NCI-H524 (cell line): ENCODE results near the gene SP6.

ENCODE experiments used
- DNase-seq, 2 experiments: peaks; one replicate each; lab custom pipeline; 2025; lab: John Stamatoyannopoulos, UW

The SP6 gene

GRCh38 chr17:47879776-47880454 is 29.0 kb upstream of the SP6 start:
- peak in 1 of 2 experiments; percentile 25 for DNase-seq

- DNase-seq = no peak
Measured at GRCh38 chr17:47879028-47879585, 28.1 kb upstream of the SP6 start.

DNA sequence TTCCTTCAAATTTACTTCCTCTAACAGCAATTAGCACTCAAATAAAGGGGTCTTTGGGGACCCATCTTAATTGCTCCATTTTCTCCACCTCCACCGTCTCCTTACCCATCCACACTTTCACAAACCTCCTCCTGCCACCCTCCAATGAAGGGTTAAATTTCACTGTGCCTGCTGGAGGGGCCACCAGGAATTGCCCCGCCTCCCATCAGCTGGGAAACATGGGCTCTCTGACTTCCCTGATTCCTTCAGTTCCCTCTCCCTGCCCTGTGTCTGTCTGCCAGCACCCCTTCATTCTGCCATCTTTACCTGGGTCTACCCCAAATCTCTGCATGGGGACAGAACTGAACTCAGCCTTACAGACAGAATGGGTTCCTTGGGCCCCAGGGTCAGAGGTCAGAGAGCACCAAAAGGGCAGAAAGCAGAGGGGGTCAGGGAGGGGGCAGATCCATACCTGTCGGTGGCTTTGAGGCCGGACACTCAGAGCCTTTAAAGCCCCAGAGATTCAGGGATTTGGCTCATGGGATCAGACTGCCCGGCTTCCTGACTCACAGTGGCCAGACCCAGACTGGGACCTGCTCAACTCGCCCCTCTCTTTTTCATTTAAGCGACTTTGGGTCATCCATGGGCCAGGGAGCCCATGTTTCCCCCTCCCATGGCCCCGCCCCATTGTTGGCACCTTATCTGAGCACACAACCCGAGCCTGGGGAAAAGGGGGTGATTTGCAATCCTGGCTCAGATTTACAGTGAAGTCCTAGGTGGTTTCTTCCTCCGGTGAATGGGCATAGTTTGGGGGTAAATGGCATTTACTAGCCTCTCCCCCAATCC is 27.5 kb upstream of the SP6 start:
- no peak for DNase-seq

- DNase-seq = no peak
Measured at GRCh38 chr17:47877368-47878034, 26.5 kb upstream of the SP6 start.

DNA sequence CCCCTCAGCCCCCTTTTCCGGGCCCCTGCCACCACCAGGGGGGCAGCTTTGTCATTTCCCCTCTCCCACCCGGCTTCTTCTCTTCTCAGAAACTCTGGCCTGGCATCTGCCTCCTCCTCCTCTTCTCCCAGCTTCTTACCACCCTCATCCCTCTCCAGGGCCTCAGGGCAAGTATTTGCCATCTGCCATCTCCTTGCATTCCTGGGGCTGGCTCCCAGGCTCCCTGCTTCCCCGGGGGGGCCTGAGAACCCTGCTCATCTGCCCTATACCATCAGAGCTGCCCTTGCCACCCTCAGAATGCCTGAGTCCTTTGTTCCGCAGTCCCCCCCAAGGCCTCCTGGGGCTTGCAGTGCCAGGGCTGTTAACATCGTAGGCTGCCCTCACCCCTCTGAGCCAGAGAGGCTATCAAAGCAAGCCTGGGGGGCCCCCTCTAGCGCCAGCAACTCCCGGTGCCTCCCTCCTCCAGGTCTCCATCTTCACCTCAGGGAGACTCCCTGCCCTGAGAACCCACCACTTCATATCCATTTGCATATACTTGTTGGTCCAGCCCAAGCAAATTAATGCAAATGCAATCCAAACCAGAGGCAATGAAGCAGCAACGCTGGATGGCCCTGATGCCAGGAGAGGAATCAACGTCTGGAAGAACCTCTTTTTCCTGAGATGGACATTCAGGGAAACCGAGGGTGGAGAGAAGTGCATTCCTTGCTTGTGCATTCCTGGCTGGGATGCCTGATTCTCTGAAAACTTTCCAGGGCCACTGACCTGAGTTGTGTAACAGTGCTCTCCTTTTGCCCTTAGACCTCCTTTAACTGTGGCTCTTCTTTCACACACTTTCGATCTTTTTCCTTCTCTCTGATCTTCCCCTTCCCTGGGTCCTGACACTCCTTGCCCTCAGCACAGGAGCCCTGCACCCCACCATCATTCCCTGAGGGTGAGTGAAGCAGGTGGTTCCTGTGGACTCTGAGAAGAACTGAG is 24.3 kb upstream of the SP6 start:
- DNase-seq = peak; percentile 94 to 97

DNA sequence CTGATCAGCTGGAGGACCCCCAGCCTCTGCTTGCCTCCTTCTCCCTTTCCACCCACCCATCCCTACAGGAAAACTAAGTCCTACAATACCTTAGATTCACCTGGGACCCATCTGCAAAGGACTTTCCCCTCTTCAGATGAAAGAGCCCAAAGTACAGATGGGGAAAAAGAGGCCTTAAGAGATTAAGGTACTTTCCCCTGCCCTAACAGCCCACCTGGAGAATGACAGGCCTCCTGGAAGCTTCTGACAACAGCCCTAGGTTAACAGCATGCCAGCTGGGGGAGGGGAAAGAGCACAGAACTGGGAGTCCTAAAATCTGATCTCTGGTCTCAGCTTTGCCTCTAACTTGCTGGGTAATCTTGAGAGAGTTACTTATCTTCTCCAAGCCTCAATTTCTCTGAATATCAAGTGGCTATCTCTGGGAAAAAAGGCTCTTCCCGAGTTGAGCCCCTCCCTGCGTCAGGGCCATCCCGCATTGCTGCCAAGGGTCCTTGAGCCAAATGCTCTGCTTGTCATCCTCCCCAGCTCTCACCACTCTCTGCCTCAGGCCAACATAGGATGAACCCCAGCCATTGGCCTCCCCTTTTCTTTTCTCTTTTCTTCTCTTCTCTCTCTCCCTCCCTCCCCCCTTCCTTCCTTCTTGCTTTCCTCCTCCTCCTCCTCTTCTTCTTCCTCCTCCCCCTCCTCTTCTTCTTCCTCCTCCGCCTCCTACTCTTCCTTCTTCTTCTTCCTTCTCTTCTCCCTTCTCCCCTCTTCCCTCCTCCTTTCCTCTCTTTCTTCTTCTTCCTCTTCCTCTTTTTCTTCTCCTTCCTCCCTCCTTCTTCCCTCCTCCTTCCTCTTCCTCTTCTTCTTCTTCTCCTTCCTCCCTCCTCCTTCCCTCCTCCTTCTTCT is 22.5 kb upstream of the SP6 start:
- DNase-seq = no peak

DNA sequence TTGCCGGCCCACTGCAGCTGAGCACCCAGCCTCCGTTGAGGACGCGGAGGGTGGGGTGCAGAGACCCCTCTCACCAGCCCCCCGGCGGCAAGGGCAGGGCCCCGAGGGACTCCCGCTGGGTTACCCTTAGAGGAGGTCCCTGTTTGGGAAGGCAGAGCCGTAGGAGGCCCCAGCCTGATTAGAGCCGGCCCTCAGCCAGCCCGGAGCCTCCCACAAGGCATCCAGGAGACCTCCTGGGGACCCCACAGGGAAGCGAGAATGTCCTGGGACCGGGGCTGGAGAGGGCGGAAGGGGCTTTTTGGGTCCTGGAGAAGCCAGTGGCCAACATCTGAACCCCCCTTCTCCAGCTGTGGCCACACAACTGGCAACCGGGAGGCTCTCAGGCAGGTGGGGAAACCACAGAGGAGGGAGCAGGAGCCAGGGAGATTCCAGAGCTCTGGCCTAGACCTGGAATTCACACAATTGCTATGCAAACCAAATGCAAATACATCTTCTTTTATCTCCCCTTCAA is 21.7 kb upstream of the SP6 start:
- no peak for DNase-seq

DNA sequence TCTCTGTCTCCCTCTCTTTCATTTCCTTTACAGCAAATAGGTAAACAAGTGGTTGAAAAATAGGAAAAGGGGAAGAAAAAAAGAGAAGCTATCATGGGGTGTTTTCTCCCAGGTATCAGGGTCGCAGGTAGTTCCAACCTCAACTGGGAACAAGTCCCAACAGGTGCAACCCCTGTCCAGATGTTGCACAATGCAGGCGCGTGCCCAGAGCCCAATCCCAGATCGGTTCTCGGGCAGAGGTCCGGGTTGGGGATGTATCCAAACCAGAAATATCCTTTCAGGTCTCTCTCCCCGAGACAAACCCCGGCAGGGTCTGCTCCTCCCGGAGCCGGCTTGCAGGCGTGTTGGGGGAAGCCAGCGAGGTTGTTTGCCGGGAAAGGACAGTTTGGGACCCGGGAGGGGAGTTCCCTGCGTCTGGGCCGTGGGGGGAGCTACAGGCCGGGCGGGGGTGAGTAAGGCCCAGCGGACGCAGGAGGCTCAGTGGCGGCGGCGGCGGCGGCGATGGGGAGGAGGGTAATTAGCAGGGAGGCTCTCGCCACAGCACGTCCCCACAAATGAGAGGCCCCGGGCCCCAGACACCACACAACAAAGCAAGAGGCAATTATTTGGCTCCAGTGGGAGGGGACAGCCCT is 21.2 kb upstream of the SP6 start:
- no peak for DNase-seq

- DNase-seq = no peak
Measured at GRCh38 chr17:47871048-47871447, 20.1 kb upstream of the SP6 start.

DNA sequence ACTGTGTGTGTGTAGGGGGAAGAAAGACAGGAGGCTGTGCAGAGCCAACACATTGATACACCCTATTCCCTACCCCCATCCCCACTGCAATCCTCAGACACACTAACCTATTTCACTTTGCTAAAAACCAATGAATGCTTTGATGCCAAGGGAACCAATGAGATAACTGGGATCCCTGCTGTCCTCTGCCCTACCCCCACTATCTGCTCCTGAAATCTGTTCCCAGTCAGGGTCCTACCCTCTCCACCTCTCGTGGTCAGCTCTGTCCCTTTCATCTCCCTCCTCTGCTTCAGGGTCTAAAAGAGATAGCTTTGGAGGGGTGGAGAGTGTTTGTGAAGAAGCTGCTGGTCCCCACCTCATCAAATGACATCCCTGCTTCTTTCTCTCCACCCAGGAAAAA is 19.1 kb upstream of the SP6 start:
- DNase-seq = no peak

GRCh38 chr17:47869114-47869513 is 18.2 kb upstream of the SP6 start:
- DNase-seq = no peak

- DNase-seq = no peak
Measured at GRCh38 chr17:47867813-47868533, 17.0 kb upstream of the SP6 start.

DNA sequence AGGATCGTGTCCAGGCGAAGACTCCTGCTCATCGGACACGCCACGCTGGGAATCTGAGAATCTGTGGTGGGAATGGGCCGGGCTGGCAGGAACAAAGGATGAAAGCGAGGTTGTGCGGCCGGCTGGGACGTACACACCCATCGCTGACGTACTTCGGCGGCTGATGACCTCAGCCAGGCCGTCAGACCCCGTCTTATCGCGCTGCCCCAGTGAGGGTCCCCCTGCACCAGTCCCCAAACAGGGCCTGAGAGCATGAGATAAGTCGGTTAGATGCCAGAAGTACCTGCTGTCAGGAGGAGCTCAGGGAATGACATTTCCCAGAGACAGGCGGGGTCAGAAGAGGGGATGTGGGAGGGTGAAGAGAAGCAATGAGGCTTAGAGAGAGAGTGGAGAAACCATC is 16.0 kb upstream of the SP6 start:
- no peak for DNase-seq

GRCh38 chr17:47864791-47865216 is 13.8 kb upstream of the SP6 start:
- no peak for DNase-seq

GRCh38 chr17:47862621-47863440 is 11.9 kb upstream of the SP6 start:
- DNase-seq = no peak

DNA sequence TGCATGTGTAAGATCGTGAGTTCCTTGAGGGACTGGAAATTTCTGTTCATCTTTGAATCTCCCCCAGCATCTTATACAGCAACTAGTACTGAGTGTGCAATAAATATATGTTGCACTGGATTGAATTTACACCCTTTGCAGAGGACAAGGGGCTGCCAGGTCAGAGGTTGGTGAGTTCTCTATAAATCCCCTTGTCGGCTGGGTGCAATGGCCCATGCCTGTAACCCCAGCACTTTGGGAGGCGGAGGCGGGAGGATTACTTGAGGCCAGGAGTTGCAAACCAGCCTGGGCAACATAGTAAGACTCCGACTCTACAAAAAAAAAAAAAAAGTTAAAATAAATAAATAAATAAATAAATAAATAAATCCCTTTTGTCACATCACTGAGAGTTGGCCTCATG is 9.4 kb upstream of the SP6 start:
- DNase-seq = no peak

- DNase-seq = no peak
Measured at GRCh38 chr17:47857551-47858455, 6.8 kb upstream of the SP6 start.
